D341Med (cell line): ENCODE measurements around the gene ASCC1.
A peak's percentile ranks its signal among the peaks of the same experiment; 100 is the strongest.
"Not testable (repeated sequence)": the region's sequence is repeated elsewhere in the genome, so short reads cannot be mapped to it uniquely, and the experiment has no call there.

Source experiments
- DNase-seq: peaks from one replicate; pipeline ENCODE4 v3.0.0; 2012; ENCODE audit warnings: low spot score

ASCC1 gene

GRCh38 chr10:72215611-72216549 is at the start of gene ASCC1, which contains the start of gene ANAPC16:
Gene ASCC1, minus strand, starts transcription at chr10:72216276. Its CDS starts 2,978 bp downstream, at chr10:72213298.
Gene ANAPC16, plus strand, starts transcription at chr10:72216012. Its CDS starts 7,903 bp downstream, at chr10:72223915.
- peak; percentile 91 for DNase-seq

GRCh38 chr10:72265508-72265907 is 49.4 kb upstream of the ASCC1 start:
- no peak for DNase-seq

GRCh38 chr10:72264536-72264935 is 48.5 kb upstream of the ASCC1 start:
- no peak for DNase-seq

- no peak for DNase-seq
These were observed 47.7 kb upstream of the ASCC1 start for GRCh38 chr10:72263613-72264241.

GRCh38 chr10:72261784-72262404 is 45.8 kb upstream of the ASCC1 start:
- no peak for DNase-seq

GRCh38 chr10:72260976-72261783 is 45.1 kb upstream of the ASCC1 start:
- DNase-seq: peak; percentile 86

- DNase-seq: no peak
These were observed 44.3 kb upstream of the ASCC1 start for GRCh38 chr10:72260239-72260975.

- no peak for DNase-seq
These were observed 43.6 kb upstream of the ASCC1 start for GRCh38 chr10:72259491-72260238.

GRCh38 chr10:72258617-72259016 is 42.5 kb upstream of the ASCC1 start:
- no peak for DNase-seq

- DNase-seq: no peak
These were observed 41.2 kb upstream of the ASCC1 start for GRCh38 chr10:72257051-72257892.

GRCh38 chr10:72255977-72256729 is 40.1 kb upstream of the ASCC1 start:
- no peak for DNase-seq

GRCh38 chr10:72254813-72255568 is 38.9 kb upstream of the ASCC1 start:
- DNase-seq: peak; percentile 72

- no peak for DNase-seq
These were observed 37.5 kb upstream of the ASCC1 start for GRCh38 chr10:72253578-72253977.

GRCh38 chr10:72252972-72253371 is 36.9 kb upstream of the ASCC1 start:
- DNase-seq: no peak

GRCh38 chr10:72251635-72252034 is 35.6 kb upstream of the ASCC1 start:
- no peak for DNase-seq

GRCh38 chr10:72250666-72251065 is 34.6 kb upstream of the ASCC1 start:
- no peak for DNase-seq

GRCh38 chr10:72249176-72249862 is 33.2 kb upstream of the ASCC1 start:
- DNase-seq: not testable (repeated sequence)
